Chondrocyte (in vitro differentiated cells): ENCODE measurements around the gene HAUS6. TPM values are rescaled to one million over a fixed set of nuclear protein-coding genes. Genes with fewer than 3 reads are reported as not detected.

Source experiments
- DNase-seq: peaks from one replicate; pipeline ENCODE4 v3.0.0; 2021; ENCODE audit warnings: mixed read lengths, low spot score
- H3K27ac Mint-ChIP-seq: one replicate; pipeline ENCODE4 v1.8.0; 2021; ENCODE audit warnings: mild to moderate bottlenecking, moderate library complexity, mixed read lengths; ENCODE audit not compliant: unreplicated experiment
- H3K27me3 Mint-ChIP-seq: 2 replicates; pipeline ENCODE4 v1.8.0; 2021; ENCODE audit warnings: low read depth, mixed read lengths
- H3K36me3 Mint-ChIP-seq: 2 replicates; pipeline ENCODE4 v1.8.0; 2021; ENCODE audit warnings: low read depth, mixed read lengths
- H3K4me1 Mint-ChIP-seq: 2 replicates; pipeline ENCODE4 v1.8.0; 2021; ENCODE audit warnings: low read depth, mild to moderate bottlenecking, mixed read lengths
- H3K4me3 Mint-ChIP-seq: one replicate; pipeline ENCODE4 v1.8.0; 2021; ENCODE audit warnings: mild to moderate bottlenecking, moderate library complexity, mixed read lengths; ENCODE audit not compliant: unreplicated experiment
- H3K9me3 Mint-ChIP-seq: 2 replicates; pipeline ENCODE4 v1.8.0; 2021; ENCODE audit warnings: low read depth, mixed read lengths
- total RNA-seq: library from RNA; stranded (reverse); gene quantifications from 3 replicates; pipeline ENCODE4 v1.2.1, GENCODE V29; 2021
- TF ChIP-seq, protein P1 (sequence below): fragments of 200-600 bp; sonication (generic); IDR thresholded peaks from 2 replicates; pipeline ENCODE4 v1.5.0; 2021; ENCODE audit warnings: antibody characterized with exemption, mild to moderate bottlenecking, moderate library complexity

The HAUS6 gene
- total RNA-seq, 1 donor from 2014 or later = 6.1 TPM

DNA sequence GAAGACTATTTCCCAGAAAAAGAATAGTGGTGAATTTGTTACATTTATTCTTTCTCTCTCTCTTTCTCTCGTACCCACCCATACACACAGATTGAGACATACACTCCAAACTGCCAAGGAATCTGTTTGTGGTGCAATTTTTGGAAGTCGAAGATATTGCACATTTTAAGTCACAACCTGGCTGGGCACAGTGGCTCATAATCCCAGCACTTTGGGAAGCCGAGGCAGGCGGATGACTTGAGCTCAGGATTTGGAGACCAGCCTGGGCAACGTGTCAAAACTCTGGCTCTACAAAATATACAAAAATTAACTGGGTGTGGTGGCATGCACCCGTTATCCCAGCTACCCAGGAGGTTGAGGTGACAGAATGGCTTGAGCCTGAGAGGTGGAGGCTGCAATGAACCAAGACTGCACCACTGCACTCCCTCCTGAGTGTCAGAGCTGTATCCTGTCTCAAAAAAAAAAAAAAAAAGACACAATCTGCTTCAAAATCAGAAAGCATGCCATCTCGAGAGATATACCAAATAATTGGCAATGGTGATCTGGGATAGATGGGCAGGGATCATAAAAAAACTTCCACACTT lies 43.8 kb upstream of the HAUS6 start:
- no peaks in the 10 kb centered on the region for H3K9me3 Mint-ChIP-seq
- H3K4me1 Mint-ChIP-seq = peaks cover 4% of the 10 kb centered on the region
- no peak overlapping the region for H3K4me3 Mint-ChIP-seq
- no peaks in the 10 kb centered on the region for H3K27me3 Mint-ChIP-seq
- no peaks in the 10 kb centered on the region for H3K36me3 Mint-ChIP-seq
- H3K27ac Mint-ChIP-seq = no peak overlapping the region
- TF ChIP-seq, protein P1, sequence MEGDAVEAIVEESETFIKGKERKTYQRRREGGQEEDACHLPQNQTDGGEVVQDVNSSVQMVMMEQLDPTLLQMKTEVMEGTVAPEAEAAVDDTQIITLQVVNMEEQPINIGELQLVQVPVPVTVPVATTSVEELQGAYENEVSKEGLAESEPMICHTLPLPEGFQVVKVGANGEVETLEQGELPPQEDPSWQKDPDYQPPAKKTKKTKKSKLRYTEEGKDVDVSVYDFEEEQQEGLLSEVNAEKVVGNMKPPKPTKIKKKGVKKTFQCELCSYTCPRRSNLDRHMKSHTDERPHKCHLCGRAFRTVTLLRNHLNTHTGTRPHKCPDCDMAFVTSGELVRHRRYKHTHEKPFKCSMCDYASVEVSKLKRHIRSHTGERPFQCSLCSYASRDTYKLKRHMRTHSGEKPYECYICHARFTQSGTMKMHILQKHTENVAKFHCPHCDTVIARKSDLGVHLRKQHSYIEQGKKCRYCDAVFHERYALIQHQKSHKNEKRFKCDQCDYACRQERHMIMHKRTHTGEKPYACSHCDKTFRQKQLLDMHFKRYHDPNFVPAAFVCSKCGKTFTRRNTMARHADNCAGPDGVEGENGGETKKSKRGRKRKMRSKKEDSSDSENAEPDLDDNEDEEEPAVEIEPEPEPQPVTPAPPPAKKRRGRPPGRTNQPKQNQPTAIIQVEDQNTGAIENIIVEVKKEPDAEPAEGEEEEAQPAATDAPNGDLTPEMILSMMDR = no peak
- no peak for DNase-seq

DNA sequence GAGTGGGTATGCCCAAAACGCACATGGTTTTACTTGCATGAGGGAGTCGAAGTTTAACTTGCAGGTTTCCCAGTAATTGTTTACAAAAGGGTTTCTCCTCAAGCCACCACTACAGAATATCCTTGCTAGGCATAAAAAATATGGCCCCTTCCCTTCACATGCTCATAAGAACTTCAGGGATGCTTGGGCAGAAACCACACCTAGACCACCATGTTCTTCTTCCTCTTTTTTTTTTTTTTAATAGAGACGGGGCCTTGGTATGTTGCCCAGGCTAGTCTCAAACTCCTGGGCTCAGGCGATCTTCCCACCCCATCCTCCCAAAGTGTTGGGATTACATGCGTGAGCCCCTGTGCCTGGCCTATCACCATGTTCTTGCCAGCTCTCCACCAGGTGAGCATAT lies 43.2 kb upstream of the HAUS6 start:
- DNase-seq = no peak

DNA sequence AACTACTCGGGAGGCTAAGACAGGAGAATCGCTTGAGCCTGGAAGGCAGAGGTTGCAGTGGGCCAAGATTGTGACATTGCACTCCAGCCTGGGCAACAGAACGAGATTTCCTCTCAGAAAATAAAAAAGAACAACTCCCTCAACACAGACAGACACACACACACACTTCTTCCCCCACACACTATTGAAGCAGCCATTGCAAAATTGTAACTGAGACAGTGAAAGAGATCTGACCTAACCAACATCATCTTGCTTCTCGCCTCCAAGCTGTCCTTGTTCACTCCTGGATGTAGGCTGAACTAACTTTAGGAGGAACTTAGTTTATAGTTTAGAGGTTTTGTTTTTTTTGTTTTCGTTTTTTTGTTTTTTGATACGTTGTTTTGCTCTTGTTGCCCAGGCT lies 37.6 kb upstream of the HAUS6 start:
- Mint-ChIP-seq H3K27ac (no peak overlapping the region), H3K4me1 (peaks cover 5% of the 10 kb centered on the region), H3K36me3 (no peaks in the 10 kb centered on the region), H3K9me3 (no peaks in the 10 kb centered on the region), H3K27me3 (no peaks in the 10 kb centered on the region), H3K4me3 (no peak overlapping the region)
- DNase-seq = no peak
- TF ChIP-seq, protein P1 = no peak

More for the DNA sequence above, 43.2 kb upstream of the HAUS6 start:
- Mint-ChIP-seq H3K4me3 (no peak overlapping the region), H3K27ac (no peak overlapping the region), H3K9me3 (no peaks in the 10 kb centered on the region), H3K4me1 (peaks cover 4% of the 10 kb centered on the region), H3K36me3 (no peaks in the 10 kb centered on the region), H3K27me3 (no peaks in the 10 kb centered on the region)
- TF ChIP-seq, protein P1 = no peak

DNA sequence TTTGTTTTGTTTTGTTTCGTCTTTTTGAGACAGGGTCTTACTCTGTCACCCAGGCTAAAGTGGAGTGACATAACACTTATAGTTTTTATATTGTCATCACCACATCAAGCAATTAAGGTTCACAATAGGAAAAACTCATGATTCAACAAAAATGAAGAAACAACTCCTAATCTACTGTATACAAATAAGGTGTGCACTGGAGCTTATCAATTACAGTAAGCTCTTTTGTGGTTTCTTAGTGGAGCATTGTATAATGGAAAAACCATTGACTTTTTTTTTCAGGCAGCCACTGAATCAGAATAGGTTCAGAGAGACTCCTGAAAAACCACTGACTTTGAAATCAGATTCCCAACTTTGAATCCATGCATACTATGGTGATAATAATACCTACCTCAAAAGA lies 35.4 kb upstream of the HAUS6 start:
- TF ChIP-seq, protein P1 = no peak
- H3K27ac Mint-ChIP-seq = no peak overlapping the region
- H3K36me3 Mint-ChIP-seq = no peaks in the 10 kb centered on the region
- no peak overlapping the region for H3K4me3 Mint-ChIP-seq
- H3K9me3 Mint-ChIP-seq = no peaks in the 10 kb centered on the region
- DNase-seq = no peak
- no peaks in the 10 kb centered on the region for H3K27me3 Mint-ChIP-seq
- peaks cover 5% of the 10 kb centered on the region for H3K4me1 Mint-ChIP-seq

DNA sequence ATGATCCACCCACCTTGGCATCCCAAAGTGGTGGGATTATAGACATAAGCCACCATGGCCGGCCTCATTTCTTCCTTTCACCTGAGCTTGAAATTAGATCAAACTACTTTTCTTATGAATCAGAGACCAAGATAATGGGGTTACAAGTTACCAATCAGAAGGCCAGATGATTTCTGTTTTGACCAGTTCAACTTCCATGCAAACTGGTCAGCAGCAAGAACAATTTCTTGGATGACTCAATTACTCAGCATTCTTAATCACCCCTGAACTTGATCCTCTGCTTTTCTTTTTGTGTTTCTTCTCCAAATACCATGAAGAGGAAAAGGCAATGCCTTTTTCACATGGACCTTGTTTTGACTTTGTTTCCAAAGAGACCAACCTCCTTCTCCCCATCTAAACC lies 34.6 kb upstream of the HAUS6 start:
- Mint-ChIP-seq H3K27me3 (no peaks in the 10 kb centered on the region), H3K4me3 (no peak overlapping the region), H3K4me1 (peaks cover 5% of the 10 kb centered on the region), H3K9me3 (no peaks in the 10 kb centered on the region), H3K27ac (no peak overlapping the region), H3K36me3 (no peaks in the 10 kb centered on the region)
- DNase-seq = no peak
- TF ChIP-seq, protein P1 = no peak
